NAMALWA (cell line): ENCODE results near the gene SACM1L.

Experiments
- DNase-seq: peaks from one replicate; pipeline ENCODE4 v3.0.0-alpha.2; 2015; ENCODE audit warnings: low spot score

Gene SACM1L, protein sequence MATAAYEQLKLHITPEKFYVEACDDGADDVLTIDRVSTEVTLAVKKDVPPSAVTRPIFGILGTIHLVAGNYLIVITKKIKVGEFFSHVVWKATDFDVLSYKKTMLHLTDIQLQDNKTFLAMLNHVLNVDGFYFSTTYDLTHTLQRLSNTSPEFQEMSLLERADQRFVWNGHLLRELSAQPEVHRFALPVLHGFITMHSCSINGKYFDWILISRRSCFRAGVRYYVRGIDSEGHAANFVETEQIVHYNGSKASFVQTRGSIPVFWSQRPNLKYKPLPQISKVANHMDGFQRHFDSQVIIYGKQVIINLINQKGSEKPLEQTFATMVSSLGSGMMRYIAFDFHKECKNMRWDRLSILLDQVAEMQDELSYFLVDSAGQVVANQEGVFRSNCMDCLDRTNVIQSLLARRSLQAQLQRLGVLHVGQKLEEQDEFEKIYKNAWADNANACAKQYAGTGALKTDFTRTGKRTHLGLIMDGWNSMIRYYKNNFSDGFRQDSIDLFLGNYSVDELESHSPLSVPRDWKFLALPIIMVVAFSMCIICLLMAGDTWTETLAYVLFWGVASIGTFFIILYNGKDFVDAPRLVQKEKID

DNA sequence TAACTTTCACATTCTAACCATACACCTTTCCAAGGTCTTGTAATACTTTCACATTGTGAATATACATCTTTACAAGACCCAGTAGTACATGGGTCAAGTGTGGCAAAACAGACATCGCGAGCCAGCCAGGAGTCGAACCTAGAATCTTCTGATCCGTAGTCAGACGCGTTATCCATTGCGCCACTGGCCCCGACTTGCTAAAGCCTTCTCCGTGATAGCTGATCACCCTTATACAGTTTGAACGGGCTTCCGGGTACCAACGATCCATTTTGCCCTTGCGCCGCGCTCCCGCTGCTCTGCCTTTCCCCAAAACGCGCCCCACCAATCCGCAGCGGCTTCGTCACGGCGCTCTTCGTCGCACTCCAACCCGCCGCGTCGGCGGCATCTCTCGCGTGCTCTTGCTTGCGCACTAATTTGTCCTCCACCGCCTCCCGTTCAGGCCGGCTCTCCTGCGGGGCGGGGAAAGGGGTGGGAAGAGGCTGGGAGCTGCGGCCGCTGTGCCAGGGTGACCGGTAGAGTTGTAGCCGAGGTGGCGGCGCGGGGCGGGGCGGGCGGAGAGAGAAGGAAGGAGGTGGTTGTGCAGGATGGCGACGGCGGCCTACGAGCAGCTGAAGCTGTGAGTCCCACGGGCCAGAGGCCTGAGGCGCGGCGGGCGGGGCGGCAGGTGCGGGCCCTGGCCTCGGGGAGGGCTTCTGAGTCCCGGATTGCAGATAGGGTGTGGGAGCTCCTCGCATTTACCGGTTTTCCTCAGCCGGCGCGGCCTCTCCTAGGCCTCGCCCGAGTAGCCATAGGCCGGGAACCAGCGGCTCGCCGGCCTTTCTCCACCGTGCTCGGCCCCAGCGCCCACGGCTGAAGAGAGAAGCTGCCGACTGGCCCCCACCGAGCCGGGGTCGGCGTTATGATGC, at the start of gene SACM1L:
SACM1L (plus strand) TSS at position 515 of the 905 bp plus-strand sequence; CDS start at position 585, 70 bp downstream.
- peak; percentile 98 for DNase-seq

DNA sequence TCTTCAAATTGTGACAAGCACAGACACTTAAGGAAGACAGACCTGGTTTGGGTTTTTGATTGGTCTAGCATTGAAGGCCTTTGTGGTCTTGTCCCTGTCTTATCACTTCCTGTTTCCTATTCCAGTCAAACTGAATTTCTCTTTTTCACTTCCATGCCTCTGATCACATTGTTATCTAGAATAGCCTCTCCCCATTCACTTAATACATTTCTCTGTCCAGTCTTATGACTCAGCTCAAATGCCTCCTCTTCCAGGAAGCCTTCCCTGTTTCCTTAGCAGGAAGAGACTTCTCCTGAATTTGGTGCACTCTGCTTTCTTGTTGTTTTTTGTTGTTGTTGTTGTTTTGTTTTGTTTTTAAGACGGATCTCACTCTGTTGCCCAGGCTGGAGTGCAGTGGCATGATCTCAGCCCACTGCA, 49.1 kb upstream of the SACM1L start:
- no peak for DNase-seq

DNA sequence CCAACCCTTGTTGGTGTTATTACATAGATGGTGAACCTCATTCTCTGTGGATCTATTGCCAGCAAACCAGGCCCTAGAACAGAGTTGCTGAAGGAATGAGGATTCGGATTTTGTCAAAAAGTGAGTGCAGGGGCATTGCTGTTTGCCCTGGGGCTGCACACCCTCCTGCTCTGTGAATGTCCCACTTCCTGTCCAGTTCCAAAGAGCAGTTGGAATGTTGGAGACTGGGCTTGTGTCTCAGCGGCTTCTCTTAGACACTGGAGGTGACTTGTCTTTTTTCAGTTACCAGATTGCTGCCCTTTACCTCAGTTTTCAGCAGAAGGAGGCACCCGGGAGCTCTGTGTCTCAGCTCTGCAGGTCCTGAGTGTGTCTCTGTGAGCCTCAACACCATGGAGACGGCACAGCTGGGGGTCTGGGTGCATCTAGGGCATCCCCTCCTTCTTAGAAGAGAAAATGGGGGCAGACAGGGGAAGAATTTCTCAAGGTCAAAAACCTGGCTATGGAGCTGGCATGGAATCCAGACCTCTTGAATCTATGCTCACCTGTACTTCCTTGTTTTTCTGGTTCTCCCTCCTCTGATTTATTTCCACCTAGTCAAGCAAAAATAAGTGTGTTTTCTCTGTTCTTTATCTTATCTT, 48.4 kb upstream of the SACM1L start:
- no peak for DNase-seq

DNA sequence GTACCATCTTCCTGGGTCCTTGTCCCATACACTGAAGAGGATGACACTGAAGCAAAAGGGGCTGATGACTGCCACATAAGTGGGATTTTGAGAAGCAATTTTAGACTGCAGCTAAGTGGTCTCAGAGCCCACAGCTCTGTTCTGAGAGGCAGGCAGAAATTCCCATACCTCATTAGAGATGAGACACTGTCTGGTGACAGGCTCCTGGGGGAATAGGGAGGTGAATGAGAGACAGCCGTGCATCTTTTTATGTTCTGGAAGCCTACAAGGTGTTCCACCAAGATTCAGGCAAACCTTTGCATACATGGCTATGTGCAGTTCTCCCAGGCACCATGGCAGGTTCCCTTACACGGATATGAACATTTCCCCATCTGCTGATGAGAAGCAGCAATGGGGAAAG, 47.4 kb upstream of the SACM1L start:
- DNase-seq, result no peak

DNA sequence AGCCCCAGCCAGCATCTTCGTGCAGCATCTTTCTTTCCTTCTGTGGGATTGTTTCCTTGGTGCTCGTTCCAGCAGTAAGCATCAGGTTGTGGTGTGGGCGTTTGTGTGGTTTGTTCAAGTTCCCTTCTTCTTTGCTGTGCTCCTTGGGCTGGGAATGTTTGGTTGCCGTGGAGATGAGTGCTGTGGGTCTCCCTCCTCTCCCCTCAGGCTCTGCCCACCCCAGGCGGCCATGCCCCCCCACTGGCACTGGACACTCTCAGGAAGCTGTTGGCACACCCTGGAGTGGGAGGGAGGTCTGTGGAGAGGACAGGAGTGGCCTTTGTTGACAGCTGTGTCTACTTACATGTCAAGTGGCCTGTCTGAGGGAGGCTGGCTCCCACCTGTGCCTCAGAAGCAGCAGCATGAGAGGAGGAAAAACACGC, 46.5 kb upstream of the SACM1L start:
- DNase-seq, result no peak

DNA sequence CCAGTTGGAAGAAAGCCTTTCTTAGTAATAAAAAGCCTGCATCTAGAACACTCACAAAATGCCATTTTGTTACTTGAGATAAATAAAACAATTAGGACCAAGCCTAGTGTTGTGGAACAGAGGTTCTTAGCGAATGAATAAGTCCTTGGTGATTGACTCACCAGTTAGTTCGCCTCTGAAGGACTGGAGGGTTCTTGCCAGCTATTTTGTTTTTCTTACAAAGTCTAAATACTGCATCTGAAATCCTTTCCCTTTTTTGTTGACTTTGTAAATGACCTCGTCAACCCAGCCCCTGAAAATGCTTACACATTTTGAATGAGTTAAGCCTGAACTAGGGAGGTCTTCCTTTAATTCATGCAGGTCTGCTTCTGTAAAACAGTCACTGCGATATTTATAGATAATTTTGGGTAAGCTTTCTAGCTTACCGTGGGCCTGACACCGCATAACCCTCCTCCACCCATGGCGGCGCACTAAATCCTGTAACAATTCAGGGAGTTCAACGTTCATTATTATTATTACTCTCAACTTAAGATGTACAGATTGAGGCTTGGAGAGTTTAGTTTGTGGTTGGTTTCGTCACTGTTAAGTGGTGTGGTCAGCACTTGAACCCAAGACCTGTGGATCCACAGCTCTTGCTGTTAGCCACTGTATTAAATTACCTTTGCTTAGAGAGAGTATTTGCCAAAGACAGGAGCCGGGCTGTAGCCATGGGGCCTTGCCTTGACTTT, 45.0 kb upstream of the SACM1L start:
- no peak for DNase-seq

DNA sequence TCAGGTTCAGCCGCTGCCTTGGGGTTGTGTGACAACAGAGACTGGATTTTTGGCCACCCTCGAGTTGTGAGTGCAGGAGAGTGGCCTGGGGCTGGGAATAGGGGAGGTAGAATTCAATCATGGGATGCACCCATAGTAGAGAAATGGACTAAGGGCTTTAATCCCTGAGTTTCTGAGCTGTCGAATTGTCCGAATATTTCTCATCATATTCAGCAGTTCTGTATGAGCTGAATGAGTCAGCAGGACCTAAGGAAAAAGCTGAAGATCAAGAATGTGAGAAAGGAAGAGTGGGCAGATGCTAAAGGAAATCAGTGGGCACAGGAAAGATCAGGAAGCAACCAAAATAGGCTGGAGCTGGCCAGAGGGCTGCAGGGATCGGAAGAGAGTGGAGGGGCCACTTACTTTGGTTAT, 44.4 kb upstream of the SACM1L start:
- DNase-seq, result no peak

DNA sequence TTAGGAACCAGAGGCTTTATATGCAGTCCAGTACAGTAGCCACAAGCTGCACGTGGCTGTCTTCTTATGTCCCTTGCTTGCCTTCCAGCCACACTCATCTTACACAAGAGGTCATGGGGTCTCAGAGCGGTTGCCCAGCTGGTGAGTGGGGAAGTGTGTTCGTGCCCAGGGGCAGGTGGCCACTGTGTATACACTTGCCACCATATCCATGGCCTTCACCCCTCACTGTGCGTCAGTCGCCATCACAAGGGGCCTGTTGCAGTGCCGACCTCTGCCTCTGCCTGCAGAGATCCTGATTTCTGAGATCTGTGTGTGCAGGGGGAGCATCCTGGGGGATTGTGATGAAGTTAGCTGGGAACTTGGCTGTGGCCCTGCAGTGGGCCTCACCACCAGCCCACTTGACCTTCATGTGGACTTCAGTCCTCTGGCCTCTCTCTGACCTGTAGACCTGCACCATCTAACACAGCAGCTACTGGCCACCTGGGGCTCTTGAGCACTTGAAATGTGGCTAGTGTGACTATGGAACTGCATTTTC, 43.1 kb upstream of the SACM1L start:
- no peak for DNase-seq

DNA sequence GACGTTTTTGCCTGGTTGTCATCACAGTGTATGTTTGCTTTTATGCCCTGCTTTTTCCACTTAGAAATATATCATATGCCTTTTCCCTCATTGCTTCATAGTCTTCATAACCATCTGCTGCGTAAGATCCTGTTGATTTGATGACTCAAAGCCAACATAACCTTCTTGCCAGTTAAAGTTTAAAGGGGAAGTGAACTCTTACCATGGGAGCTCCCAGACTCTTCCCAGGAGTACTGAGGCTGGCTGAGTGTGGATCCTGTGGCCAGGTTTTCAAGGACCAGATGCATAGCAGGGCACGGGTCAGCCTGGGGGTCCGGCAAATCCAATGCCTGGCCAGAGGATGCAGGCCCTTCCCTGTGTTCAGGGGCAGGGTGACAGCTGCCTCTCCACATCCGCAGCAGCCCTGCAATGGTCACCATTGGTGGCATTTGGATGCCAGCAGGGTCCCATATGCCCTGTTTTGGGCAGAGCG, 42.0 kb upstream of the SACM1L start:
- no peak for DNase-seq

DNA sequence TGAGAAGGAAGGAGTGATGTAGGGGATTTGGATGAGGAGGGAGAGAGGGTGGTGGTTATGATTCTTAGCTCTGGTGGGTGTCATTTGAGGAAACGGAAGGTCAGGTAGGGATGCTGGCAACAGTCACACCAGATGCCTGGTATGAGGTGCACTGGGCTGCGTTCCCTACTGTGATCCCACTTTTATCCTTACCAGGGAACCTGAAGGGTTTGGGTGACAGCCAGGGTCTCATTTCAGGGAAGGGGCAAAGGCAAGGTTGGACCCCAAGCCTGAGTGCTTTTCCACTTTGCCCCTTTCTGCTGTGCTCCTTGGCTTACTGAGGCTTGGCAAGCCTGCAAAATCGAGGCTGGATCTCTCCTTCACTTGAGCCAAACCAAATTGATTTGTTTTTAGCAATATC, 36.0 kb upstream of the SACM1L start:
- DNase-seq, result no peak

DNA sequence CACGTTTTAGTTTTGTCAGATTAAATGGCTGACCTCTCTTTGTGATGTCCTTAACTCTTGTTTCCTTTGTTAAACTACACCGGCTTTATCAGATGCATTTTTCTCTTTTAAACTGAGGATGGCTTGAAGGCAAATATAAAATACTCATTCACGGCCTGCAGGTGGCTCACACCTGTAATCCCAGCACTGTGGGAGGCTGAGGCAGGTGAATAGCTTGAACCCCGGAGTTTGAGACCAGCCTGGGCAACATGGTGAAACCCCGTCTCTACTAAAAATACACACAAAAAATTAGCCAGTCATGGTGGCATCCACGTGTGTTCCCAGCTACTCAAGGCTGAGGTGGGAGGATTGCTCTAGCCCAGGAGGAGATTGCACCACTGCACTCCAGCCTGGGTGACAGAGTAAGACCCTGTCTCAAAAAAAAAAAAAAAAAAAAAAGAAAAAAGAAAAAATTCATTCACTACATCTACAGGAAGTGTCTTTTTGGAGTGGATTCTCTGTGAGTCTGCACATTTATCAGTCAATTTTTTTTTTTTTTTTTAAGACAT, 34.7 kb upstream of the SACM1L start:
- no peak for DNase-seq

DNA sequence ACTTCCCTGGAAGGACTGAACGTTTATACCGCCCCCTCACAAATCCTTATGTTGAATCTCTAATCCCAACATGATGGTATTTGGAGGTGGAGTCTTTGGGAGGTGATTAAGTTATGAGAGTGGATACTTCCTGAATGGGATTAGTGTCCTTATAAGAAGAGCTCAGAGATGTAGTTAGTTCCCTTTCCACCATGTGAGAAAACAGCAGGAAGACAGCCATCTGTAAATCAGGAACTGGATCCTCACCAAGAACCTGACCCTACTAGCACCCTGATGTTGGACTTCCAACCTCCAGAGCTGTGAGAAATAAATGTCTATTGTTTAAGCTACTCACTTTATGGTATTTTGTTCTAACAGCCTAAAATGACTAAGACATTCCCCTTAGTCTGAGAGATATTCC, 33.3 kb upstream of the SACM1L start:
- no peak for DNase-seq

DNA sequence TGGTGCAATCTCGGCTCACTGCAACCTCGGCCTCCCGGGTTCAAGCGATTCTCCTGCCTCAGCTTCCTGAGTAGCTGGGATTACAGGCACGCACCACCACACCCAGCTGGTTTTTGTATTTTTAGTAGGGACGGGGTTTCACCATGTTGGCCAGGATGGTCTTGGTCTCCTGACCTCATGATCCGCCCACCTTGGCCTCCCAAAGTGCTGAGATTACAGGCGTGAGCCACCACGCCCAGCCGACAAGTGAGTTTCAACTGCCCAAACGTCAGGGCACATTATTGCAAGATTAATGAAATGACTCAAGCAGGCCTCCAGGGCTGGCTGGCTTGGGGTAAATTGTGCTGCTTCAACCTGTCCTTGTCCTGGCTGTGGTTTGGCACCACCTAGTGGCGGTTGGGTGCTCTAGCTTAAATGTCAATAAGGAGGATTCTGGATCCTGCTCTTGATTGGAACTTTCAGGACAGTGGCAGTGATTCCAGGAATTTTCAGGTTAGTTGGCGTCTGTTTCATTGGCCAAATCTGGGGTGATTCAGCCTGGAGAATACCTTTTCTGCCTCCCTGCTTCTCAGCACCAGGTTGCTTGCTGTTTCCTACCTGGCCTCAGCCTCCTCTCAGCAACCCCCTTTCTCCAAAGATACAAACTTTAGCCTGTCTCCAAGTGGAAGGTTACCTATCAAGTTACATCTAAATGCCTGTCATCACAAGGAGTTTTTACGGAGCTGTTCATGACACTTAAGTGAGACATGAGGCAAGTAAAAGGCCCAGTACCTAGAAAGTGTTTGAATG, 32.4 kb upstream of the SACM1L start:
- peak; percentile 92 for DNase-seq

DNA sequence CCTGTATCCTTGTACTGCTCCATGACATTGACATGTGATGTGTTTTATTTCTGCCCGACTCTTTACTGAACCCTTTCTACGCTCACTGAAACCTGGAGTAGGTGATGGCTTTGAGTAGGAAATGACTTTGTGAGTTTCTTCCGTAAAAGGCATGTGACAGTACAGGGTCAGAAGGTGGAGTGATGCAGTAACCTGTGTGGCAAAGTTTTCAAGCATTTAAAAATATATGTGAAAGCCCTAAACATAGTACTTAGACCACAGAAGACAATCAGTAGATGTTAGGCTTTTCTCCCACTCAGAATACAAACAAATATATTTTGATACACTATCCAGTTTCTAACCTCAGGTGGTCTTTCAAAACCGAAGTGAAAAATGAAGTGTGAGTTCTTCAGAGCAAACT, 31.3 kb upstream of the SACM1L start:
- no peak for DNase-seq

DNA sequence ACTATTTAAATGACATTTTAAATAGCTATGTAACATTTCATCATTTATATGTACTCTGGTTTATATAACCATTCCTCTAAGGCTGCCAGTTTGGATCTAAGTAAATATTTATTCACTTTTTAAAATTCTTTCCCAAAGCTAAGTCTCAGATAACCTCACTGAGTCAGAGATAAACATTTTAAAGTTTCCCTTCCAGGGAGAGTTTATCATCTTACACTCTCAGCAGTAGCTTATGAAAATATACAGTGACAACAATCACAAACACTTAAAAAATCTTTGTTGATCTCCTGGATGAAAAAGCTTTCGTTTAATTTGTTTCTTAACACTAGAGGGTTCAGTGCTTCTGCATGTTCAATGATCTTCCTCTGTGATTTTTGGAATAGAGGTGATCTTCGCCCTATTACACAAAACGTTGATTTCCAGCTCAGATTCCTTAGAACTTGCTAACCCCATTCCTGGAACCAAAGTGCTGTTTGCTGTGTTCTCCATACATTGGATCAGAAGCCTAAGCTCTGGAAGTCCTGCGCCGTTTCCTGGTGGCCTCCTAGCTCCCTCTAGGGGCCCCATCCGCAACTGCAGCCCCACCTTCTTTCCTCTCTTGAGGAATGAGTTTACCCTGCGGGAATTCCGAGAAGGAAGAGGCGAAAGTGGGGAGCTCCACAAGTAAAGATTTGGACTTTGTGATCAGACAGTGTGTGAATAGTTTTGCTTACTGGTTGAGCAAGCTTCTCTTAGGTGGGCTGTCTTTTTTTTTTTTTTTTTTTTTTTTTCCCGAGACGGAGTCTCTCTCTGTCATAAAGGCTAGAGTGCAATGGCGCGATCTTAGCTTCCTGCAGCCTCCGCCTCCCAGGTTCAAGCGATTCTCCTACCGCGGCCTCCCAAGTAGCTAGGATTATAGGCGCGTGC, 29.3 kb upstream of the SACM1L start:
- DNase-seq, result peak; percentile 52

DNA sequence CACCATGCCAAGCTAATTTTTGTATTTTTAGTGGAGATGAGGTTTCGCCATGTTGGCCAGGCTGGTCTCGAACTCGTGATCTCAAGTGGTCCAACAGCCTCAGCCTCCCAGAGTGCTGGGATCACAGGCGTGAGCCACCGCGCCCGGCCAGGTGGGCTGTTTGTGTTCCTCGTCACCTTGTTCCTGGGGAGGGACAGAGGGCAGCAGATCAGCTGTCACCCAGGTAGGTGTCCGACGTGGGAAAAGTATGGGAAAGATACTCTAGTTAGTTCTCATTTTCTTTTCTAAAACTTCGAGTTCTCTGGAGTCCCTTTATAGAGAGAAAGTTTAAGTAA, 28.7 kb upstream of the SACM1L start:
- DNase-seq, result no peak

DNA sequence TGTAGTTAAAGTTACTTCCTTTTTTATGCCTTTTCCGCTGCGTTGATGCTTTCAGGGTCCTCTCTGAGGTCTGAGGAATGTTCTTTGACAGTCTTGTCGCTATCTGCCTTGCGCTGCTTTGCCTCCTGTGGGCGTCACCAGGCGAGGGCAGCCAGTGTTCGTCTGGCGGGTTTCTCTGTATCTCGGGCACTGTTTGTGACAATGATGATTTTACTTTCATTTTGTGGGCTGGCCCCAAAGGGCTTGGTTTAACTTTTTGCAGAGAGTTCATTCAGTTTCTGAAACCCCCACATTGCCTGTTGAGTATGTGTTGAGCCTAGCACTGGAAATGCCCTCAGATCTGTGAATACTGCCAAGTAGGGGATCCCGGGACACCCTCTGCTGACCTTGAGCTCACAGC, 24.6 kb upstream of the SACM1L start:
- peak; percentile 70 for DNase-seq

DNA sequence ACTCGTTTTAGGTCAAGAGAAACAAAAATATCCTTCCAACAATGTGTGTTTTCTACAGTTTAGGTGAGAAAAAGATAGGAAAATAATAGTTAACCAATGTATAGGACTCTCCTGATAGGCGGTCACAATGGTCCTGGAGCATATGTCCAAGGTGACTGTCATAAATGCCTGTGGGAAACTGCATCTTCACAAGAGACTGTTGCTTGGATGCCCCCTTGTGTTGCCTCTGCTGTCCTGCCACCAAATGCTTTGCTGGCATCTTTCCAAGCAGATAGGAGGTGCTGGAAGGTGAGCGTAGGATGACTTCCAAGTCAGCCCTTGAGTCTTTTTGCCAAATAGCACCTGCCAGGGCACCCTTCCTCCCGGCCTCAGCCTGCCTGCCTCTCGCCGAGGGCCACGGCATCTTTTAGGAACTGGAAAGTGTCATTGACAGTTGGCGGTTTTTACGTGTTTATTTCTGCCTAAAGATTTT, 24.1 kb upstream of the SACM1L start:
- peak; percentile 82 for DNase-seq
